ENCODE measurements around the gene AJAP1. TPM values are rescaled to one million over a fixed set of nuclear protein-coding genes. Genes with fewer than 3 reads are reported as not detected.

AJAP1 gene
- total and polyA plus RNA-seq, 2 donors (not counting 1 experiment from before 2014, with no cell fraction given), result not detected

DNA sequence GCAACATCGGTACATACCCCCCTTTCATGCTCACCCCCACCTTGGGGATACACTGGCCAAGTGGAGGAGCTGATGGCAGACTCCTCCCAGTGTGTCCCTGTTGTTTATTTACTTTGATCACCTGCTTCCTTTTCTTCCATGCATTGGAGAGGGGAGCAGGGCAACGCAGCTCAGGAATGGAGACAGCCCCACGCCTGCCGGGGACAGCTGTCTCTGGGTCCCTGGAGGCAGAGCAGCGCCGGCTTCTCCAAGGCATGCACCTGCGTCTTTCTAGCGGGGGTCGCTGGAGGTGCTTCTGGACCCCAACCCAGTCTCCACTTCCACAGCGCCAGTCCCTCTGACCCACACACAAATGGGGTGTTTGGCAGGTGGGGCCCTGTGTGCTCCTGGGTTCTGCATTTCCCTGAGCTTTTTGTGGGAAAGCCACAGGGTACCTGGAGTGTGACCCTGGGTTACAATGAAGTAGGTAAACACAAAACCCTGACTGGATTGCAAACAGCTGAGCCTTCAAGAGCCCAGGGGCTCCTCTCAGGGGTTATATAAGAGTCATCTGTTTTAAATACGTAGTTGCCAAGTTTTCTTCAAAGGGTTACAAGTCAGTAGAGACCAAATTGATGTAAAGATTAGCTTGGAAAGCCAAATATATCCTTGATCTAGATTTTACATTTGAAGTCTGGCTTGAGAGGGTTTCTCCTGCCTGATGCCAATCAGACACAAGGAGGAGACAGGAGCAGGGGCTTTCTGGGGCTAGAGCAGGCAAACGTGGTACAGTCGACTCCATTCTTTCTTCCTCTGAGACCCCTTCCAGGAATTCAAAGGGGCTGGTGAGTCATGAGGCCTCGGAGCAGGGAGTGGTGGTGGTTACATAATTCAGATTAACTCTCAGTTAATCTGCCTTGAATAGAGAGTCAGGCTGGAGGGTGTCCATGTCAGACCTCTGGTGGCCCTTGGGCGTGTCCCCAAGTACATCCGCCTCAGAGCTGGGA is 4.5 kb downstream of the AJAP1 start:
- 21% methylated on average over 15 of the region's 16 CpGs for WGBS (ENCODE audit: insufficient coverage)

More for the DNA sequence above, 4.5 kb downstream of the AJAP1 start:
- Mint-ChIP-seq H3K4me1 (peaks cover 3% of the 10 kb centered on the region), H3K4me3 (no peak overlapping the region), H3K9me3 (ENCODE audit: insufficient read depth) (no peaks in the 10 kb centered on the region), H3K27ac (no peak overlapping the region), H3K27me3 (peaks cover 44% of the 10 kb centered on the region)
- intact Hi-C loops (cut with micrococcal nuclease), result loop anchor here (10.0 kb wide), 1 partner anchor 166 kb away; no protein-coding TSS in a partner anchor
- Histone ChIP-seq H4K20me1 (ENCODE audit: control insufficient read depth, insufficient read depth, low read length, poor library complexity, severe bottlenecking) (no peaks in the 10 kb centered on the region), H3K4me1 (ENCODE audit: control insufficient read depth in 2 of 2, insufficient read depth in 2 of 2, low read length in 2 of 2) (no peaks in the 10 kb centered on the region), H3K27me3 (replicated peaks in 1 of 4; ENCODE audit: control extremely low read depth in 1 of 4, control insufficient read depth in 3 of 4, insufficient read depth in 4 of 4, low read length in 3 of 4) (peaks cover 0 to 28% (median 12%) of the 10 kb centered on the region in 4 experiments), H3K36me3 (replicated peaks in 1 of 2; ENCODE audit: control extremely low read depth in 1 of 2, control insufficient read depth in 1 of 2, extremely low read depth in 1 of 2, insufficient read depth in 2 of 2, low read length in 1 of 2) (no peaks in the 10 kb centered on the region), H3K4me2 (replicated peaks; ENCODE audit: low read depth, low read length, poor library complexity, severe bottlenecking) (no peak overlapping the region), H3K79me2 (ENCODE audit: control insufficient read depth, insufficient read depth, low read length) (no peaks in the 10 kb centered on the region), H3K9me3 (ENCODE audit: control extremely low read depth in 1 of 3, control insufficient read depth in 2 of 3, insufficient read depth in 1 of 3, low read length in 2 of 3) (peaks cover 0 to under 1% (median 0%) of the 10 kb centered on the region in 3 donors), H3K9ac (ENCODE audit: low read length) (no peak overlapping the region), H3K4me3 (ENCODE audit: control extremely low read depth in 1 of 5, extremely low read depth in 1 of 5, insufficient read depth in 1 of 5, low read depth in 2 of 5, low read length in 4 of 5) (no peak overlapping the region), H2AFZ (ENCODE audit: insufficient read depth, low read depth, low read length, poor library complexity, severe bottlenecking) (no peak overlapping the region), H3K27ac (ENCODE audit: low read length in 2 of 2) (no peak overlapping the region)
- ATAC-seq (ENCODE audit: low read depth) (no peak), DNase-seq (no peak)
- no peak for TF ChIP-seq EZH2 (IDR thresholded peaks at IDR 0.05; ENCODE audit: borderline replicate concordance, insufficient read depth, low read depth, low read length, poor library complexity, severe bottlenecking)
- TF ChIP-seq, protein P1, sequence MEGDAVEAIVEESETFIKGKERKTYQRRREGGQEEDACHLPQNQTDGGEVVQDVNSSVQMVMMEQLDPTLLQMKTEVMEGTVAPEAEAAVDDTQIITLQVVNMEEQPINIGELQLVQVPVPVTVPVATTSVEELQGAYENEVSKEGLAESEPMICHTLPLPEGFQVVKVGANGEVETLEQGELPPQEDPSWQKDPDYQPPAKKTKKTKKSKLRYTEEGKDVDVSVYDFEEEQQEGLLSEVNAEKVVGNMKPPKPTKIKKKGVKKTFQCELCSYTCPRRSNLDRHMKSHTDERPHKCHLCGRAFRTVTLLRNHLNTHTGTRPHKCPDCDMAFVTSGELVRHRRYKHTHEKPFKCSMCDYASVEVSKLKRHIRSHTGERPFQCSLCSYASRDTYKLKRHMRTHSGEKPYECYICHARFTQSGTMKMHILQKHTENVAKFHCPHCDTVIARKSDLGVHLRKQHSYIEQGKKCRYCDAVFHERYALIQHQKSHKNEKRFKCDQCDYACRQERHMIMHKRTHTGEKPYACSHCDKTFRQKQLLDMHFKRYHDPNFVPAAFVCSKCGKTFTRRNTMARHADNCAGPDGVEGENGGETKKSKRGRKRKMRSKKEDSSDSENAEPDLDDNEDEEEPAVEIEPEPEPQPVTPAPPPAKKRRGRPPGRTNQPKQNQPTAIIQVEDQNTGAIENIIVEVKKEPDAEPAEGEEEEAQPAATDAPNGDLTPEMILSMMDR (IDR thresholded peaks at IDR 0.05), result no peak
- ChIA-PET POLR2A (no interaction called here), CTCF (no interaction called here)

All from B cell (primary cell).